ENCODE results near the gene OR2A14.

GRCh38 chr7:144158861-144159260, 35.9 kb downstream of the OR2A14 start:
- TF ChIP-seq CTCF (IDR thresholded peaks at IDR 0.05; ENCODE audit: poor library complexity) (no peak), EZH2 (IDR thresholded peaks at IDR 0.05; ENCODE audit: borderline replicate concordance) (no peak)

Data from hepatocyte (in vitro differentiated cells).